Activated CD4-positive, alpha-beta memory T cell treated with anti-CD3 and anti-CD28 coated beads, Interleukin-2, amount 10 ng/mL, durations not matched to agents 7 days and 5 days (primary cell): ENCODE data around the gene MLLT1. TPM values are rescaled to one million over a fixed set of nuclear protein-coding genes. Genes with fewer than 3 reads are reported as not detected.

Experiments
- CTCF ChIA-PET: fragments of 350-600 bp; sonication (Branson Sonifier 250); formaldehyde crosslinking; loops from one replicate; lab custom pipeline; 2021; ENCODE audit warnings: antibody characterized with exemption, inconsistent platforms; lab: Charles Lee
- POLR2A ChIA-PET: fragments of 350-600 bp; sonication (Branson Sonifier 250); formaldehyde crosslinking; loops from one replicate; lab custom pipeline; 2021; ENCODE audit warnings: antibody characterized with exemption; lab: Charles Lee
- DNase-seq: peaks from one replicate; pipeline ENCODE4 v3.0.0-alpha.2; 2020
- H3K27ac Mint-ChIP-seq: one replicate; pipeline ENCODE4 v1.8.0; 2021; ENCODE audit warnings: mild to moderate bottlenecking, mixed read lengths
- H3K27me3 Mint-ChIP-seq: one replicate; pipeline ENCODE4 v1.8.0; 2021; ENCODE audit warnings: mixed read lengths
- H3K36me3 Mint-ChIP-seq: one replicate; pipeline ENCODE4 v1.8.0; 2021; ENCODE audit warnings: low read depth, mixed read lengths
- H3K4me1 Mint-ChIP-seq: one replicate; pipeline ENCODE4 v1.8.0; 2021; ENCODE audit warnings: mixed read lengths
- H3K4me3 Mint-ChIP-seq: one replicate; pipeline ENCODE4 v1.8.0; 2021; ENCODE audit warnings: mild to moderate bottlenecking, mixed read lengths
- H3K9me3 Mint-ChIP-seq: one replicate; pipeline ENCODE4 v1.8.0; 2021; ENCODE audit warnings: mixed read lengths
- total RNA-seq, 2 experiments: library from RNA; stranded (reverse); gene quantifications; one replicate each; pipeline ENCODE4 v1.2.3, GENCODE V29; 2021

Gene MLLT1
- total RNA-seq, 2 experiments from 2014 or later: 35.6 to 37.2 TPM

DNA sequence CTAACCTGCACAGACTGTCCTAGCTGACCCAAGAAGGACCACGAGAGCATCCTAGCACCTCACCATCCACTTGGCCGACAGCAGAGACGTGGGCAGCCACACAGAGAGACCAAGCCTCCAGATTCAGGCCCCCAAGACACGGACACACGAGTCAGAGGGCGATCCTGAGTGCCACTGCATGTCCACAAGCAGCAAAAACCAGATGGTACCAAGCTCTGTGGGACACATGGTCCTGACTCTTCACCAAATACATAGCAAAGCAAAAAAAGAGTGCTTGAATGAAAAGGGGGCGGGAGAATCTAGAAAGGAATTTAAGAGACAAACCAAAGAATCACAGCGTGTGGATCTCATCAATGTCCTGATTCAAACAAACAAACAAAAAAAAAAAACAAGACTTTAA lies 45.2 kb downstream of the MLLT1 start:
- no peak for DNase-seq
- Mint-ChIP-seq H3K9me3 (no peaks in the 10 kb centered on the region), H3K27me3 (no peaks in the 10 kb centered on the region), H3K4me1 (peaks cover 15% of the 10 kb centered on the region), H3K4me3 (no peak overlapping the region), H3K36me3 (peaks cover 7% of the 10 kb centered on the region), H3K27ac (no peak overlapping the region)
- ChIA-PET CTCF (no interaction called here), POLR2A (no interaction called here)

DNA sequence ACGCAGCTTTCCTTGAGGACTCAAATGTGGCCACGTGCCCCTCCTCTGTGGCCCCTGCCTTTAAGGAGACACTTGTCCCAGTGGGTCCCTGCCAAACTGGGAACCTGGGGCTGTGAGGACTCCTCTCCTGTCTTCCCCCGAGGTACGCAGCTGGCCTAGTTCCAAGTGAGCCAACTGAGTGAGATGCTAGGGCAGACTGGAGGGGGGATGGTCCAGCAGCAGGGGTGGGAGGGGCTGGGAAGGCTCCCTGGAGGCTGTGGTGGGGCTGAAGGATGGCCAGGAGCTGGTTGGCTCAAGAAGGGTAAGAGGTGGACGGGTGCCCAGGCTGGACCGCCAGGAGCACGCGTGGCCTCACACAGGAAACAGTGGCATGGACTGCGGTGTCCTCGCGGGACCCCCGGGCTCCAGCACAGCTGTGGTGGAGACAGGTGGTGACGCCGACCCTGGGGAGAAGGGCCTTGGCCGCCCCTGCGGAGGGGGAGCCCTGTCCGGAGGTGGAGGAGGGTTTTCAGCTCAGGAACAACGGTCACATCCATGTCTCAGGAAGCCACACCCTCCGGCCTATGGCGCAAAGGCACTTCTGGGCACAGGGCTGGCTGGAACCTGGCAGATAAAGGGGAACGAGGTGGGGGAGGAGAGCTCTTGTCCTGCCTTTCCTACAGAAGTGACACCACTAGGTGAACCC lies 45.8 kb downstream of the MLLT1 start:
- Mint-ChIP-seq H3K36me3 (peaks cover 8% of the 10 kb centered on the region), H3K27ac (no peak overlapping the region), H3K9me3 (no peaks in the 10 kb centered on the region), H3K27me3 (no peaks in the 10 kb centered on the region), H3K4me1 (peaks cover 13% of the 10 kb centered on the region), H3K4me3 (no peak overlapping the region)
- CTCF ChIA-PET: no interaction called here
- DNase-seq: no peak
- POLR2A ChIA-PET: no interaction called here

DNA sequence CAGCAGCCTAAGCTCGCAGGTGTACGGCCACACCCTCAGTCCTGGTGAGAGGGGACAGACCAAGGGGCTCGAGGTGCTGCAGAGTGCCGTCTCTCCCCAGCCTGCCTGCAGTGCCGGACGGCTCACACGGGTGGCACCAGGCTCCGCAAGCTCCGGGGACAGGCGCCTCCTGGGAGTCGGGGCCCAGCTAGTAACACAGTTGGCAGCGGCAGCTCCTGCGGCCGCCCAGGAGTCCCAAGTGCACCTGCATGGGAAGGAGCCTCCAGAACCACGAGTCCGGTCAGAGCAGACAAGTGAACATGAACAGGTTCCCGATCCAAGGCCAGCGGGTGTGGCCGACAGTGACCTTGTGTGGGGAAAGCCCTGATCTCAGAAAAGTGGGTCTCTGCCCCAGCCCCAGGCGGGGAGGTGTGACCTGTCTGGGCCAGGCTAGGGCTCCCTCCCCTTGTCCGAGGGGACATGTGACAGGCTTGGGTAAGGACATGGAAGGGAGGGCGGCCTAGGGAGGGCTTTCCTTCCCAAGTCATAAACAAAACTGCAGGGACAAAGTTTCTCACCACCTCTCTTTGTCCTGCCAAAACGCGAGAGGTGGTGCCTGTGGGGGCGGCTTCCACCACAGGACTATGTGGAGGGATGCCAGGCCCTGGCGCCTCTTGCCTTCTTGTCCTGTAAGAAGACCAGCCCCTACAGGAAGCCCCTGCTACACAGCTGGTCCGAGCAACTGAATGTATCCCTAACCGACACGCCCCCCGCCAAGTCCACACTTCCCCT lies 46.5 kb downstream of the MLLT1 start:
- no peak overlapping the region for H3K27ac Mint-ChIP-seq
- POLR2A ChIA-PET: interaction anchor here (0.6 kb wide), 1 partner anchor 9 kb away, joined by 3 read pairs; no protein-coding TSS in a partner anchor
- H3K4me3 Mint-ChIP-seq: no peak overlapping the region
- H3K9me3 Mint-ChIP-seq: no peaks in the 10 kb centered on the region
- CTCF ChIA-PET: no interaction called here
- no peaks in the 10 kb centered on the region for H3K27me3 Mint-ChIP-seq
- peaks cover 8% of the 10 kb centered on the region for H3K36me3 Mint-ChIP-seq
- DNase-seq: no peak
- peaks cover 8% of the 10 kb centered on the region for H3K4me1 Mint-ChIP-seq

DNA sequence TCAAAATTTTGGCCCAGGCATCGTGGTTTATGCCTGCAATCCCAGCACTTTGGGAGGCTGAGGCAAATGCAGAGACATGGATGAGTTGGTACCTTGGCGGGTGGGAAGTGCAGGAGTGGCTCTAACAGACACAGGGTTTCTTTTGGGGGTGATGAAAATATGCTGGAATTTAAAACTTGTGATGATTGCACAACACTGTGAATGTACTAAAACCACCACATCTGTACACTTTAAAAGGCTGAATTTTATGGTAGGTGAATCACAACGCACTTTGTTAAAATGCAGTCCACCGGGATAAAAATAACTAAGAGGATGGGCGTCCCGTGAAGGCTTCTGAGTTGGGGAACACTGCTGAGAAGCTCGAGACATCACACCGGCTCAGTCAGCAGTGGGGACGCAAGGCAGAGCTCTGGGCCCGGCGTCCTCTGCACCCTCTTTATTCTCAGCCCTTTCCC lies 47.1 kb downstream of the MLLT1 start:
- DNase-seq: no peak
- H3K27ac Mint-ChIP-seq: no peak overlapping the region
- H3K4me3 Mint-ChIP-seq: no peak overlapping the region
- no peaks in the 10 kb centered on the region for H3K9me3 Mint-ChIP-seq
- H3K4me1 Mint-ChIP-seq: peaks cover 4% of the 10 kb centered on the region
- POLR2A ChIA-PET: interaction anchor here (0.6 kb wide), 1 partner anchor 9 kb away, joined by 3 read pairs; no protein-coding TSS in a partner anchor
- peaks cover 8% of the 10 kb centered on the region for H3K36me3 Mint-ChIP-seq
- CTCF ChIA-PET: no interaction called here
- H3K27me3 Mint-ChIP-seq: no peaks in the 10 kb centered on the region

DNA sequence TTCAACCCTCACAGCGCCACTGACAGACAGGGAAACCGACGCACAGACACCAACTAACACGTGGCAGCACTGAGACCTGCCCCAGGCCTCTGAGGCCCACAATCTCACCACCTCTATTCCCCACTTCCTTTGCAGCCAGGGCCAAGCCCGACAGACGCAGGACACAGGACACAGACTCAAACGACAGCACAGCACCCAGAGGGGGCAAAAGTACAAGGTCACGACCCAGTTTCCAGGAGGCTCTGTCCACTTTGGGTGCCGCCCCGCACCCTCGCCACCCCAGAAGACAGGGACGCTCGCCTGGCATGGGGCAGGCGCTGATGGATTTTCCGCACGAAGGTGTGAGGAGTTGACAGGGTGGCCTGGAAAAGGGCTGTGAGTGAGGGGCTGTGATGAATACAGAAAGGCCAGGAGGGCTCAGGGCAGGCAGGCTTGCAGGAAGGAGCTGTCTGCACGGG lies 48.8 kb downstream of the MLLT1 start:
- POLR2A ChIA-PET: no interaction called here
- Mint-ChIP-seq H3K9me3 (no peaks in the 10 kb centered on the region), H3K27me3 (no peaks in the 10 kb centered on the region), H3K4me3 (no peak overlapping the region), H3K4me1 (peaks cover 4% of the 10 kb centered on the region), H3K27ac (no peak overlapping the region), H3K36me3 (peaks cover 8% of the 10 kb centered on the region)
- CTCF ChIA-PET: interaction anchor here (1.4 kb wide), 1 partner anchor 12 kb away, joined by 7 read pairs; no protein-coding TSS in a partner anchor
- no peak for DNase-seq

DNA sequence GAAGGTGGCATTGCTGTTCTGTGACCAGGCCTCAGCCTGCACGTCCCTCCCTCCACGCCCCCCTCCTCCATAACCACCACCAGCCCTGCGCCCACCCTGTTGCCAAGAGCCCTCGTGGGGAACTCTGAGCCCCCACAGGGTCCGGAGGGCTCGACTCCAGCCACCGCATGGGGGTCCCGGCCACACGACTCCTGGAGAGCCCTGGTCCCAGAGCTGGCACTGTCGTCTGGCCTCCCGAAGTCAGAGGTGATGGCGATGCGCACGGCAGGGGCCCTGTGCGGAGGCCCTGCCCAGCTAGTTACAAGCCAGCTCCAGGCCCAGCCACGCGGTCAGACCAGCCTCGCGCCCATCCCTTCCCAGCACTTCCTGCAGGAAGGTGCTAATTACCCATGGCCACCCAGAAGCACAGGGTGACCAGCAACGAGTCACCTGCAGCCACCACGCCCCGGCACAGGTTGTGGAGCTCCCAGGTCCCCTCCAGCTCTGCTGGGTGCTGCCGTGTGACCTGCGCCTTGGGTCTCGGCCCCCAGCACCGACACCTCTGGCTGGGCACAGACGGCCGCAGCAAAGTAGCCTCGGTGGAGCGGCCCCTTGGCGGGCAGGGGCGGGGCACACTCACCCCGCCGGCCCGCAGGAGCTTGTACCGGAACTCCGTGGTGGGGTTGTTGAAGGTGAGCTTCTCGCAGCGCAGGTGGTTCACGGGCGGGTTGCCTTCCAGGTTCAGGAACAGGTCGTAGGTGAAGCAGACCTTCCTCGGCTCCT lies 49.6 kb downstream of the MLLT1 start:
- DNase-seq: no peak
- ChIA-PET POLR2A (no interaction called here), CTCF (interaction anchor here (1.4 kb wide), 1 partner anchor 11 kb away, joined by 7 read pairs; no protein-coding TSS in a partner anchor)
- Mint-ChIP-seq H3K36me3 (peaks cover 8% of the 10 kb centered on the region), H3K27me3 (no peaks in the 10 kb centered on the region), H3K4me1 (peaks cover 4% of the 10 kb centered on the region), H3K27ac (no peak overlapping the region), H3K9me3 (no peaks in the 10 kb centered on the region), H3K4me3 (no peak overlapping the region)

DNA sequence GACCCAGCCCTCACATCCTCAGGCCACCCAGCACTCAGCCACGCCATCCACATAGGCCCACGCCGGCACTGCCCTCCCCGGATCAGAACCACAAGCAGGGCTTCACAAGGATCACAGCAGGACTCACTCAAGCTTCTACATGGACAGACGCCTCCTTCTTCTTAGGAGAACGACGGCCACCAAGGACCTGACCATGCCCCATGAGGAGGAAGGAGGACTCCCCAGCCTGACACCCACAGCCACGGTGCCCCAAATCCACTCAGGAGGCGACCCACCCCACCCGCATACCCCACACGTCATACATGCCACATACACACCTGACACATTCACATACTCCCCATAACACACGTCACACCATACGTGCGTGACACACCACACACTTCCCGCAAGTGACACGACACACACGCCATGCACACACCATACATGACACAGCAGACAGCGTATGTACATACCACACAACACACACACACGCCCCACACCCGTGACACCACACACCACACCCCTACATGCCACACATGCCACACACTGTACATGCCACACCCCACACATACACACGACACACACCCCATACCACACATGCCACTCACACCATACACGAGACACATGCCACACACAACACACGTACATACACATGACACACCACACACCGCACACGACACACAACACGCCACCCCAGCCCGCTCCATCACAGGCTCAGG lies 50.4 kb downstream of the MLLT1 start:
- POLR2A ChIA-PET: no interaction called here
- peaks cover 8% of the 10 kb centered on the region for H3K36me3 Mint-ChIP-seq
- no peak for DNase-seq
- H3K4me3 Mint-ChIP-seq: no peak overlapping the region
- peaks cover 4% of the 10 kb centered on the region for H3K4me1 Mint-ChIP-seq
- H3K27me3 Mint-ChIP-seq: no peaks in the 10 kb centered on the region
- no peak overlapping the region for H3K27ac Mint-ChIP-seq
- H3K9me3 Mint-ChIP-seq: no peaks in the 10 kb centered on the region
- CTCF ChIA-PET: interaction anchor here (1.4 kb wide), 1 partner anchor 11 kb away, joined by 7 read pairs; no protein-coding TSS in a partner anchor

DNA sequence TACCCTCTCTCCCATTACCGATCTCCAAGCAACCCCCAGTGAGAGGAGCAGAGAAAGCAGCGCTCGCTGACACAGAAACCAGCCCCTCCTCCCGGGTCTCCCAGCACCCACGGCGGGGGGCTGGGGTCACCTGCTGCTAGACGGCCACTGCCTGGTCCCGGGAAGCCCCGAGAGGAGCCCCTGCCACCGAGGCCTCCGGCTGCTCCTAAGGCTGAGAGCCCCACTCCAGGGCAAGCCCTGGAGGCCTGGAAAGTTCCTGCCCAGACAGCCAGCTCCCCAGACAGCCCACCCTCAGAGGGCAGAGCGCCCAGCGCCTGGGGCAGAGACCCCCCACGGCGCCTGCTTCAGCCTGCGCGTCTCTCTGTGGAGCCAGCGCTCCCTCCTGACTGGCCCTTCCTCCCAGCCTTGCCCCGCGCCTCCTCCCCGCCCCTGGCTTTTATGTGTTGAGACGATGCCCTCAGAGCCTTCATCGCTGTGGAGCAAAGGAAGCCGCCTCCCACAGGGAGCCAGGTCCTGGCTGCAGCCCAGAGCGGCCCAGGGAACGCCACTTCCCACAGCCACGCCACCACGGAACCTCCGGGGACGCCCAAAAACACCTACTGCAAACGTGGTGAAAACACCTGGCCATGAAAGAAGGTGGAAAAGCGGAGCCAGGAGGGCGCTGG lies 51.1 kb downstream of the MLLT1 start:
- Mint-ChIP-seq H3K4me1 (peaks cover 4% of the 10 kb centered on the region), H3K9me3 (no peaks in the 10 kb centered on the region), H3K27me3 (no peaks in the 10 kb centered on the region), H3K27ac (no peak overlapping the region), H3K4me3 (no peak overlapping the region), H3K36me3 (peaks cover 8% of the 10 kb centered on the region)
- no peak for DNase-seq
- ChIA-PET POLR2A (no interaction called here), CTCF (no interaction called here)

DNA sequence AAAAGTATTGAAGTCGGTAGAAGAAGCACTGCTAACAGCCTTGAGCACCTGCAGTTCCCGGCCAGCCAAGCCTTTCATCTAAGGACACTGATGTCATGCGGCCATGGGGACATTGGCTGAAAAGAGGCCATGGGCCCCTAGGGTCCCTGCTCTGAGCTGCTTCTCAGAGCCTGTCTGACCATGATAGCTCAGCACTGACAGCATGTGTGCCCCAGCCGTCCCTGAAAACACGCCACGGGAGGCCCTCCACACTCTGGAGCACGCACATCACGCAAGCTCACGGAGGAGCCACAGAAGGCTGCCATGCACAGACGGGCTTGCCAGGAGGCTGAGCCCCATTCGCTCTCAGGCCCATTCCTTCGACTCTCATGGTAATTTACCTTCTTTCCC lies 51.8 kb downstream of the MLLT1 start:
- POLR2A ChIA-PET: no interaction called here
- CTCF ChIA-PET: no interaction called here
- Mint-ChIP-seq H3K27ac (no peak overlapping the region), H3K9me3 (no peaks in the 10 kb centered on the region), H3K27me3 (no peaks in the 10 kb centered on the region), H3K36me3 (peaks cover 8% of the 10 kb centered on the region), H3K4me3 (no peak overlapping the region), H3K4me1 (peaks cover 4% of the 10 kb centered on the region)
- no peak for DNase-seq

DNA sequence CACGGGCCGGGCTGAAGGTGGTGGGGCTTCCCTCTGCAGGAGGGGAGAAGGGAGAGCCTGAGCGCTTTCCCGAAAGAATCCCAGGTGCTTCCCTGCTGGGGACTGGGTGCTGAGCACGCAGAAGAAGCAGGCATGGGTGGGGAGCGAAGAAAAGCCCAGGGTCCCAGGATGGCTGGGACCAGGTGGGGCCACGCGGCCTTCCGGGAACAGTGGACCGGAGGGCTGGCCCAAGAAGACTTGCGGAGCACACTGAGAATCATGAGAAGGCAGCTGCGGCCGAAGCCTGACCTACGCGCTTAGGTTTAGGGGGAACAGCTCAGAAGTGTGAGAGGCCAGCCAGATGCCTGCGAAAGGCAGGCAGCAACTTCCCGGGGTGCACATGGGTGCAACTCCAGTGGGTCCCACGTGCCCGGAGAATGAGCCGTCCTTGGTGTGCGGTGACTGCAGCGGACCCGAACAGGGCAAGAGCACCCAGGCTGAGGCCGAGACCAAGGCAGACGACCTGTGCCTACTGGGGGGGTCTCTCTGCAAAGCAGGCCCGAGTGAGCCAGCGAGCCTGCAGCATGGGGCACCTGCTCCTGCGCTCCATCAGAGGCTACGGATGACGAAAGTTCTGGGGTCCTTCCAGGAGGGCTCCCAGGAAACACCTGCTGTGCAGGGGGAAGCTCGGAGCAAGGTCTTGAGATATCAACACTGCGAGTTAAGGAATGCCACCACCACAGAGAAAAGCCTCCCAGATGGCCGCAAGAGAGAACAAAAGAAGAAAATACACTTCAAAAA lies 52.4 kb downstream of the MLLT1 start:
- peaks cover 4% of the 10 kb centered on the region for H3K4me1 Mint-ChIP-seq
- ChIA-PET POLR2A (no interaction called here), CTCF (no interaction called here)
- no peak for DNase-seq
- H3K4me3 Mint-ChIP-seq: no peak overlapping the region
- no peaks in the 10 kb centered on the region for H3K27me3 Mint-ChIP-seq
- no peak overlapping the region for H3K27ac Mint-ChIP-seq
- peaks cover 8% of the 10 kb centered on the region for H3K36me3 Mint-ChIP-seq
- no peaks in the 10 kb centered on the region for H3K9me3 Mint-ChIP-seq

DNA sequence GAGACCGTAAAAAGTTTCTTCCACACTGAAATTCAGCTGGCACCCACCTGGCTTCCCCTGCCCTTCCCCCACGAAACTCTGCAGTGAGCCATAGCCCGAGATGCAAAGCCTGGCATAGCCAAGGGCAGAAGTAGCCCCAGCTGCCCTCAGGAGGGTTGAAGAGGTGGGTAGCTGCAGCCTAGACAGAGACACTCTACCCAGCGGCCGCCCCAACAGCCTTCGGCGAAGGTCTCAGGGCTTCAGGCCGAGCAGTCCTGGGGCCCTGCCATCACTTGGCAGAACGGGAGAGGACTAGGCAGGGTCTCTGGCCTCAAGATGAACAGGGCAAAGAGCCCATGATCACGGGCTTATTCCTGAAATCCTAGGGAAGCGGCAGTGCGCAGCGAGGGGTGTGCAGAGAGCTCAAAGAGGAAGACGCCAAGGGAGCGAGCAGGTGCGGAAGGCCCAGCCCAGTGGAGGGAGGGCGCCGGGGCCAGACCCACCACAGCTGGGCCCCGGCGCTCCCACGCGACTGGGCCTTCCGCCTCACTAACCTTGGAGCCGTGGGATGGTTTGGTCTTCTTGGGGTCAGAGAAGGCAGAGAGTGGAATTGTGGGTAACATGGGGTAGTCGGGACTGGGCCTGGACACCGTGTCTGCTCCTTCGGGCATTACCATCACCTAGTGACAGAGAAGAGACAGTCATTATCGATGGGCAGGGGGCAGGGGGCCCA lies 53.2 kb downstream of the MLLT1 start:
- Mint-ChIP-seq H3K36me3 (peaks cover 8% of the 10 kb centered on the region), H3K9me3 (no peaks in the 10 kb centered on the region), H3K4me3 (no peak overlapping the region), H3K4me1 (peaks cover 4% of the 10 kb centered on the region), H3K27me3 (no peaks in the 10 kb centered on the region), H3K27ac (peak overlapping the region; percentile 49)
- no peak for DNase-seq
- CTCF ChIA-PET: no interaction called here
- POLR2A ChIA-PET: no interaction called here
